AML-193 (cell line): ENCODE data around the gene IGFLR1.
"Not testable (repeated sequence)": the region's sequence is repeated elsewhere in the genome, so short reads cannot be mapped to it uniquely, and the experiment has no call there.

Source experiments
- DNase-seq, 2 experiments: peaks; one replicate each; lab custom pipeline; 2025; lab: John Stamatoyannopoulos, UW

The IGFLR1 gene

DNA sequence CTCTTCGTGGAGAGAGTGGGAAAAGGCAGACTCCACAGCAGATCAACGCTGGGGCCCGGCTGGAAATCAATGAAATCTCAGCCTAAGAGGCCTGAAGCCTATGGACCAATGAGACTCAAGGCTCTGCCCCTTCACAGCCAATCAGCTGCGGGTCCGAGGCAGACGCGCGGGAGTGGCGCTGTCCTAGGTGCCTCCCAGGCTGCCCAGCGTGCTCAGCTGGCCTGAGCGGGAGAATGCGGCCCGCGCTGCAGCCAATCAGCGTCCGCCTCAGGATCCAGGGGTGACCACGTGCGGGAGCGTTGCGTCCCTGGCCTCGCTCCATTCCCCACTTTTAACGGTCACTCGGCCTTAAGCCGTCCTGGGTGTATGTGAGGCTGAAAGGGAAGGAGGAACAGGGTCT, 38.0 kb downstream of the IGFLR1 start, which contains the start of gene ZBTB32:
Gene ZBTB32, plus strand, starts transcription at position 341 of the 400 bp plus-strand sequence. CDS start 10,069 bp downstream, outside the sequence.
- no peak for DNase-seq

DNA sequence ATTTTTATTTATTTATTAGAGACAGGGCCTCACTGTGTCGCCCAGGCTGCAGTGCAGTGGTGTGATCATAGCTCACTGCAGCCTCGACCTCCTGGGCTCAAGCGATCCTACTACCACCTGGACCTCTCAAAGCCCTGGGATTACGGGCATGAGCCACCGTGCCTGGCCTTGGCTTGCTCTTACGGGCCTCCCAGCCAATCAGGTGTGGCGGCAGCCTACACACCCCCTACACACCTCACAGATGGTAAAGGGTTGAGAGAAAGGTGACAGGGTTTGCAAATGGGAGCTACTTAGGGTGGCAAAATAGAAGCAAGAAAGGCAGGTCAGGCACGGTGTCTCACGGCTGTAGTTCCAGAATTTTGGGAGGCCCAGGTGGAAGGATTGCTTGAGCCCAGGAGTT, 38.9 kb downstream of the IGFLR1 start:
- no peak for DNase-seq

DNA sequence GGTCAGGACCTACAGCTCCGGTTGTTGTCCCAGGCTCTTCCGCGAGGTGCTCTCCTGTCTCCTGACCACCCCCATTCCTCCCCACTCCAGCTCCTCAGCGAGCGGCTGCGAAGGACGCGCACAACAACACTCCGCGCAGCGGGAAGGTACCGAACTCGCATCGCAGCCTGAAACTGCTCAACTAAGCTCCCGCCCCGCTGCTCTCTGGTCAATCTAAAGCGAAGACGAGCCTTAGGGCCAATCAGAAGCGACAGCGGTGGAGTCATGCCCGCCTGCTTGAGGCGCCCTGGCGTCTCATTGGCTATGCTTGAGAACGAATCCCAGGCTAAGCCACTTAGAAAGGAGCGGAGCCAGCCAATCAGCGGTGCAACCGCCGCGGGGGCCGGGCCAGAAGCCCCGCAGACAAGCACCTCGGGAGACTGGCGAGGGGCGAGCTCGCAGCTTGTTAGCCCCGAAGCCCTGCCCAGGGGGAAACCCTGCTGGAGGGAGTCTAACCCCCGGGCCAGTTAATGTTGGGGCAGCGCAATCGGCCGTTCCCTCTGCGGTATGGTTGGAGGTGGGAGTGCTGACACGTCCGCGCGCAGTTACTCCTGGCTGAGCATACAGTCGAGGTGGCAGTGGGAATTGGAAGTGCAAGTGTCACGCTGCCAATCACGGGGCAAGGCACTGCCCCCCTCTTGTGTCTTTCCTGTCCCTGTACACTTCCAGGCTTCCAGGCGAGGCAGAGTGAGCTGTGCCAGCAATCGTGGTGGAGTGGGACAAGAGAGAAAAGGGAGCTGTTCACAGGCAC, 39.8 kb downstream of the IGFLR1 start:
- DNase-seq = peak; percentile 98 to 99

DNA sequence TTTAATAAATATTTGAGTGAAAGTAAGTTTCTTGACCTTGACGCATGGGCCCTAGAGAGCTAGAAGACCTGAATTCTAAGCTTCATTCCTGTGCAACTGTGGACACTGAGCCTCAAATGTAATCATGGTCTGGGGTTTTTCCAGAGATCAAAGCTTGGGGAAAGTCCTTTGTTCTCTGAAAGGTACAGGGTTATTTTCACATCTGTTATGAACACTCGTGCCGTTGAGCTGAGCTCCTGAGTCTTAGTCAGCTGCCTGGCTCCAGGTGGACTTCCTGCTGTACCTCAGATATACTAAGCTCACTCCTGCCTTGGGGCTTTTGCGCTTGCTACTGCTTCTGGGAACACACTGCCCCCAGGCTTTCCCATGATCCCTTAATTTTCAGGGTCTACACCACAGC, 45.4 kb downstream of the IGFLR1 start:
- no peak for DNase-seq

DNA sequence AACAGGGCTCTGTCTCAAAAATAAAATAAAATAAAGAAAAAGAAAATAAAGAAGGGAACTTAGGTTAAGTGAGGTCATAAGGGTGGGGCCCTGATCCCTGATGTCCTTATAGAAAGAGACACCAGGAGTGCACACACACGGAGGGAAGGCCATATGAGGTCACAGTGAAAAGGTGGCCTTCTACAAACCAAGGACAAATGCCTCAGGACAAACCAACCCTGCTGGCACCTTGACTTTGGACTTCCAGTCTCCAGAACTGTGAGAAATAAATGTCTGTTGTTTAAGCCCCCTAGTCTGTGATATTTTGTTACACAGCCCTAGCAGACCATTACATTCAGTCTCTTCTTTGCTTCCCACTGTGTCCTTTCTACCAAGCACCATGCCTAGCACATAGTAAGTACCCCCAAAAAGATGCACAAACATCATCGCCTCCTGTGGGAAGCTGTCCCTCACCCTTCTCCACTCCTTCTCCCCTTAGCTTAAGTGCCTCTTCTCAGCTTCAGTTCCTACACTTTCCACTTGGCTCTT, 46.3 kb downstream of the IGFLR1 start:
- no peak for DNase-seq

DNA sequence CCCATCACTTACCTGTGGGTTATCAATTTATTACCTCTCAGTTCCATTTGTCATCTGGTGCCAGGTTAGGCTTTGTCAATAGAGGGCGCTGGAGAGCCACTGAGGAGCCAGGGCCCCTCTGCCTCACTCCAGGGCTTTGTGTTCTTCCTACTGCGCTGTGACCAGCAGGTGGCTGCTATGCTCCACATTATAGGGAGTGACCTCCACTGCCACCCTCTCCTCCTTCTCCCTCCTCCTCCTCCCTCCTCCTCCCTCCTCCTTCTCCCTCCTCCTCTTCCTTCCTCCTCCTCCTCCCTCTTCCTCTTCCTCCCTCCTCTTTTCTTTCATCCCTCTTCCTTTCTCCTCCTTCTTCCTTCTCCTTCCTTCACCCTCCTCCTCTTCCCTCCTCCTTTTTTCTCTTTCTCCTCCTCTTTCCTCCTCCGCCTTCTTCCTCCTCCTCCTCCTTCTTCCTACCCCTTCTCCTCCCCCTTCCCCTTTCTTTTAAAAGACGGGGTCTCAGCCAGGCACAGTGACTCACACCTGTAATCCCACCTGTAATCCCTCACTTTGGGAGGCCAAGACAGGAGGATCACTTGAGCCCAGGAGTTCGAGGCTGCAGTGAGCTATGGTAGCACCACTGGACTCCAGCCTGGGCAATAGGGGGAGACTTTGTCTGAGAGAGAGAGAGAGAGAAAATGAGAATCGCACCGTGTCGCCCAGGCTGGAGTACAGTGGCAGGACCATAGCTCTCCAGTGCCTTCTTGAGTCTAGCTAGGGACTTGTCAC, 48.2 kb downstream of the IGFLR1 start:
- peak; percentile 79 to 89 for DNase-seq

DNA sequence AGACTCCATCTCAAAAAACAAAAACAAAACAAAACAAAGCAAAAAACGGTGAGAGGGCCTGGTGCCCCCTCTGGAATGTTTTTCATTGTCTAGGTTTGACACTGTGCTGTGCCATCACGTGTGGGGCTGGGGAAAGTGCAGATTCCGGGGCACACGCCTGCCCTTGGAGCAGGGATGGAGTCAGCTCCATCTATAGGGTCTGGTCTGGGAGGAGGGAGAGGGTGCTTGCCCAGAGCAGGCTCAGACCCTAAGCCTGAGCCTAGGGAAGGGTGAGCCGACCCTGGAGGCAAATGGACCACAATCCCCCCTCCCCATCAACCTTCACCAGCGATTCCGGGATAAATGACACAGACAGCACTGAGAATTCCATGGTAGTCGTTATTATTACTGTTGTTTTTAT, 48.8 kb downstream of the IGFLR1 start:
- no peak for DNase-seq

DNA sequence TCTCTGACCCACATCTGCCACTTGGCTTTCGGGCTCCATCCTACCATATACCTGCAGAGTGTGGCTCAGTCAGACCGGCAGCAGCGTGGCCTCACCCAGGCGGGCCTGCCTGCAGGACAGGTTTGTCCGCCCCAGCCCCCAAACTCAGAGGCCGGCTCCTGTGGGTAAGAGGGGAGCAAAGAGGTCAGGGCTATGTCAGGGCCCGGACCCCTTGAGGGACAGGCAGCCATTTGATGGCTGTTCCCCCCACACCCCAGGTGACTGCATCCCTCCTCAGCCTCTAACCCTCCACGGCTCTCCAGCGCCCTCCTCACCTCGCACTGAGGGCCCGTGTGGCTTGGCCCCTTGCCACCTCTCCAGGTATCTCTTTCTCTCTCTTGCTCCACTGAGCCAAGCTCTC, 50.2 kb downstream of the IGFLR1 start:
- DNase-seq = no peak

DNA sequence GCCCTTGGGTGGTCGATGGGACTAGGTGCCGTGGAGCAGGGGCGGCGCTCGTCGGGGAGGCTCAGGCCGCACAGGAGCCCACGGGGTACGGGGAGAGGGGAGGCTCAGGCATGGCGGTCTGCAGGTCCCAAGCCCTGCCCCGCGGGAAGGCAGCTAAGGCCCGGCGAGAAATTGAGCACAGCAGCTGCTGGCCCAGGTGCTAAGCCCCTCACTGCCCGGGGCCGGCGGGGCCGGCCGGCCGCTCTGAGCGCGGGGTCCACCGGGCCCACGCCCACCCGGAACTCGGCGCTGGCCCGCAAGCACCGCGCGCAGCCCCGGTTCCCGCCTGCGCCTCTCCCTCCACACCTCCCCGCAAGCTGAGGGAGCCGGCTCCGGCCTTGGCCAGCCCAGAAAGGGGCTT, 51.1 kb downstream of the IGFLR1 start:
- DNase-seq = not testable (repeated sequence)

DNA sequence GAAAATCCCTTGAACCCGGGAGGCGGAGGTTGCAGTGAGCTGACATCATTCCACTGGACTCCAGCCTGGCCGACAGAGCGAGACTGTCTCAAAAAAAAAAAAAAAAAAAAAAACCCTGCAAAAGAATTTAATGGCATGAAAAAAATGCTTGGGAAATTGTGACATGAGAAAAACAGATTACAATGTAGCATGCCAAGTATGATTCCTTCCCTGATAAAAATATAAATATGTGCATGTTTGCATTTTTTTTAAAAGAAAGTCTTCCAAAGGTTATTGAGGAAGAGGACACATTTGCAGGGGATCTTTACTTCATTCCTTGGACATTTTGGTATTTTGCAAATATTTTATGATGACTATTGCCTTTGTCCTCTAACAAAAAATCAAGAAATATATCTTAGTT, 52.4 kb downstream of the IGFLR1 start:
- DNase-seq = no peak
